Muscle of leg (tissue), 11 donors: ENCODE results near the gene SPTBN5. TPM values are rescaled to one million over a fixed set of nuclear protein-coding genes. Genes with fewer than 3 reads are reported as not detected.

Source experiments
- DNase-seq: peaks from one replicate; pipeline ENCODE4 v3.0.0; 2013
- H3K27ac ChIP-seq: one replicate; pipeline ENCODE4 v1.5.1; 2013; ENCODE audit warnings: mild to moderate bottlenecking, low read length, control low read depth
- H3K27me3 ChIP-seq: one replicate; pipeline ENCODE4 v1.6.1; 2013; ENCODE audit warnings: low read length; ENCODE audit not compliant: control insufficient read depth, insufficient read depth
- H3K36me3 ChIP-seq: one replicate; pipeline ENCODE4 v1.6.1; 2013; ENCODE audit warnings: low read length; ENCODE audit not compliant: control insufficient read depth, insufficient read depth
- H3K4me1 ChIP-seq: one replicate; pipeline ENCODE4 v1.6.1; 2013; ENCODE audit warnings: low read length; ENCODE audit not compliant: control insufficient read depth, insufficient read depth
- H3K4me3 ChIP-seq: one replicate; pipeline ENCODE4 v1.5.1; 2013; ENCODE audit warnings: low read length, control low read depth
- H3K9me3 ChIP-seq: replicated peaks from 2 replicates; pipeline ENCODE4 v1.6.1; 2013; ENCODE audit warnings: low read depth, low read length; ENCODE audit not compliant: control insufficient read depth
- WGBS: methylation state at CpG from one replicate; pipeline ENCODE4 v1.1.5; 2013; ENCODE audit warnings: missing lambda C conversion rate; ENCODE audit not compliant: insufficient coverage; 5-methylcytosine and 5-hydroxymethylcytosine counted together
- polyA plus RNA-seq, 8 donors: library from polyadenylated mRNA; unstranded; fragments of 120-200 nt; gene quantifications; one replicate each; pipeline versions ENCODE4 v1.2.1 to v1.2.3, GENCODE V29; 2013; ENCODE audit warnings: inconsistent platforms in 1 of 8, low replicate concordance in 1 of 8; ENCODE audit not compliant: insufficient read length in 8 of 8, insufficient read depth in 1 of 8
- total RNA-seq: library from RNA; stranded (reverse); fragments of 120-200 nt; gene quantifications from one replicate; pipeline ENCODE4 v1.2.4, GENCODE V29; 2013

SPTBN5 gene
- total and polyA plus RNA-seq, 9 donors, result 1.8 to 9.4 (median 4.1) TPM

GRCh38 chr15:41885321-41885720 lies 8.5 kb downstream of the SPTBN5 start:
- Histone ChIP-seq H3K27me3 (peaks cover 15% of the 10 kb centered on the region), H3K9me3 (no peaks in the 10 kb centered on the region), H3K36me3 (peaks cover 5% of the 10 kb centered on the region), H3K4me1 (peaks cover 22% of the 10 kb centered on the region), H3K4me3 (no peak overlapping the region), H3K27ac (no peak overlapping the region)
- no peak for DNase-seq

GRCh38 chr15:41884458-41884857 lies 9.4 kb downstream of the SPTBN5 start:
- Histone ChIP-seq H3K27me3 (peaks cover 15% of the 10 kb centered on the region), H3K4me3 (no peak overlapping the region), H3K4me1 (peaks cover 22% of the 10 kb centered on the region), H3K36me3 (peaks cover 5% of the 10 kb centered on the region), H3K27ac (no peak overlapping the region), H3K9me3 (no peaks in the 10 kb centered on the region)
- DNase-seq, result no peak
- WGBS, result 84% methylated on average over 7 of the region's 7 CpGs

GRCh38 chr15:41883484-41883825 lies 10.4 kb downstream of the SPTBN5 start:
- WGBS, result 75% methylated on average over 2 of the region's 2 CpGs

GRCh38 chr15:41882689-41883483 lies 11.0 kb downstream of the SPTBN5 start:
- Histone ChIP-seq H3K27ac (no peak overlapping the region), H3K27me3 (peaks cover 15% of the 10 kb centered on the region), H3K36me3 (peaks cover 5% of the 10 kb centered on the region), H3K4me3 (no peak overlapping the region), H3K9me3 (no peaks in the 10 kb centered on the region), H3K4me1 (peaks cover 27% of the 10 kb centered on the region)
- WGBS, result 81% methylated on average over 6 of the region's 14 CpGs
- DNase-seq, result no peak

More at GRCh38 chr15:41883484-41883825, 10.4 kb downstream of the SPTBN5 start:
- DNase-seq, result no peak
- Histone ChIP-seq H3K36me3 (peaks cover 5% of the 10 kb centered on the region), H3K4me1 (peaks cover 23% of the 10 kb centered on the region), H3K9me3 (no peaks in the 10 kb centered on the region), H3K27me3 (peaks cover 15% of the 10 kb centered on the region), H3K27ac (no peak overlapping the region), H3K4me3 (no peak overlapping the region)

- WGBS, result 7% methylated on average over 58 of the region's 81 CpGs
- H3K27me3 ChIP-seq, result peaks cover 15% of the 10 kb centered on the region
- peaks cover 5% of the 10 kb centered on the region for H3K36me3 ChIP-seq
- DNase-seq, result peak; percentile 30
- H3K27ac ChIP-seq, result no peak overlapping the region
- peak overlapping the region; percentile 15 for H3K4me3 ChIP-seq
- peaks cover 34% of the 10 kb centered on the region for H3K4me1 ChIP-seq
- no peaks in the 10 kb centered on the region for H3K9me3 ChIP-seq
Measured at GRCh38 chr15:41881920-41882688, 11.7 kb downstream of the SPTBN5 start.

- H3K27ac ChIP-seq, result no peak overlapping the region
Measured at GRCh38 chr15:41881550-41881919, 12.3 kb downstream of the SPTBN5 start.

GRCh38 chr15:41881086-41881485 lies 12.8 kb downstream of the SPTBN5 start:
- peaks cover 5% of the 10 kb centered on the region for H3K36me3 ChIP-seq
- H3K9me3 ChIP-seq, result no peaks in the 10 kb centered on the region
- H3K4me3 ChIP-seq, result no peak overlapping the region
- H3K4me1 ChIP-seq, result peaks cover 36% of the 10 kb centered on the region
- no peak for DNase-seq
- peaks cover 15% of the 10 kb centered on the region for H3K27me3 ChIP-seq
- no peak overlapping the region for H3K27ac ChIP-seq
- WGBS, result 88% methylated on average over 7 of the region's 8 CpGs

More at GRCh38 chr15:41881550-41881919, 12.3 kb downstream of the SPTBN5 start:
- Histone ChIP-seq H3K27me3 (peaks cover 15% of the 10 kb centered on the region), H3K36me3 (peaks cover 5% of the 10 kb centered on the region), H3K9me3 (no peaks in the 10 kb centered on the region), H3K4me1 (peaks cover 39% of the 10 kb centered on the region), H3K4me3 (no peak overlapping the region)
- 36% methylated on average over 10 of the region's 10 CpGs for WGBS
- no peak for DNase-seq

GRCh38 chr15:41880156-41880877 lies 13.5 kb downstream of the SPTBN5 start:
- H3K27me3 ChIP-seq, result peaks cover 15% of the 10 kb centered on the region
- 97% methylated on average over 6 of the region's 10 CpGs for WGBS
- no peaks in the 10 kb centered on the region for H3K36me3 ChIP-seq
- no peak for DNase-seq
- no peak overlapping the region for H3K4me3 ChIP-seq
- no peak overlapping the region for H3K27ac ChIP-seq
- no peaks in the 10 kb centered on the region for H3K9me3 ChIP-seq
- H3K4me1 ChIP-seq, result peaks cover 34% of the 10 kb centered on the region

GRCh38 chr15:41879321-41879845 lies 14.5 kb downstream of the SPTBN5 start:
- 90% methylated on average over 9 of the region's 10 CpGs for WGBS
- Histone ChIP-seq H3K9me3 (no peaks in the 10 kb centered on the region), H3K4me1 (peaks cover 34% of the 10 kb centered on the region), H3K27me3 (peaks cover 15% of the 10 kb centered on the region), H3K36me3 (no peaks in the 10 kb centered on the region), H3K4me3 (no peak overlapping the region), H3K27ac (no peak overlapping the region)
- no peak for DNase-seq

GRCh38 chr15:41878355-41878699 lies 15.5 kb downstream of the SPTBN5 start:
- Histone ChIP-seq H3K27ac (no peak overlapping the region), H3K4me1 (peaks cover 31% of the 10 kb centered on the region), H3K4me3 (no peak overlapping the region), H3K9me3 (no peaks in the 10 kb centered on the region), H3K27me3 (peaks cover 15% of the 10 kb centered on the region), H3K36me3 (no peaks in the 10 kb centered on the region)
- DNase-seq, result peak; percentile 60
- 82% methylated on average over 10 of the region's 10 CpGs for WGBS
